ENCODE measurements around the gene MYO1E.
A peak's percentile ranks its signal among the peaks of the same experiment; 100 is the strongest.
"Not testable (repeated sequence)": the region's sequence is repeated elsewhere in the genome, so short reads cannot be mapped to it uniquely, and the experiment has no call there.

Gene MYO1E

DNA sequence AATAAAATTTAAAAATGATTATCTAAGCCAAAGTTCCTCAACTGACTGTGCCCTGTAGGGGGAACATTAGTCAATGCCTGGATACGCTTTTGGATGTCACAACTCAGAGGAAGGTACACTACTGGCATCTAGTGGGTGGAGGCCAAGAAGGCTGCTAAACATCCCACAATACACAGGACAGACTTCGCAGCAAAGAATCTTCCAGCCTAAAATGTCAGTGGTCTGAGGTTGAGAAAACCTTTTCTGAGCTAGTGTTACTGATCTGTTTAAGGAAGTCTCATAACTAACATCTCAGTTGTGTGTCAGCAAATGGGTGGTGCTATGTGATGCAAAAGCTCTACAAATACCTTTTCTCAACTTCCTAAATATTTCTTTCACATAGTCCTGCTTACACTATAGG, 186.9 kb downstream of the MYO1E start:
- no peak for DNase-seq

DNA sequence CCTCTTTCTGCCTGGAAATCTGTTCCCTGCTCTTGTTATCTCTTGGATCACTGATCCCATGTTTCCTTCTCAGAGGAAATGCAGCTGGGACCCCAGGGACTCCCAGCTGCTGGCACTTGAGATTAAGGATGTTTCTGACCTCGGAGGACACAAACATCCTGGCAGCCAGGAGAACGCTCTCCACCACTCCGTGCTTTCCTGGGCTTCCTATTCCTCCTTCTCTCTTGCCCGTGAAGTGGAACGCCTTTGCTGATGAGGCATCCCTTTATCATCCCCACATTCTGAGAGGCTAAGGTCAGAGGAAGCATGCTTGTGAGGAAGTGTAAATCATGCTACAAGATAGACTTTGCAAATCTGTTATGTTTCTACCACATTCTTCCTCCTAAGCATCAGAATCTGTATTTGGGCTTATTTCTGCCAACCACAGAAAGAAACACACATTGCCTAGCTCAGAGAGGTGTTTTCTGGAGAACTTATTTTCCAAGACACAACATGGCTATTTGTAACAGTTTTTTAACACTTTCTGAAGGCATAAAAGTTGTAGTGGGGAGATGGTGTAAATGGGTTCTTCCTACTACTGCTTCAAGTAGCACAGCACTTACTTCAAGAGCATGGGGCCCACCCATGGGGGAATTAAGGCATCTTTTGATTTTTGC, 191.6 kb downstream of the MYO1E start:
- DNase-seq = no peak

DNA sequence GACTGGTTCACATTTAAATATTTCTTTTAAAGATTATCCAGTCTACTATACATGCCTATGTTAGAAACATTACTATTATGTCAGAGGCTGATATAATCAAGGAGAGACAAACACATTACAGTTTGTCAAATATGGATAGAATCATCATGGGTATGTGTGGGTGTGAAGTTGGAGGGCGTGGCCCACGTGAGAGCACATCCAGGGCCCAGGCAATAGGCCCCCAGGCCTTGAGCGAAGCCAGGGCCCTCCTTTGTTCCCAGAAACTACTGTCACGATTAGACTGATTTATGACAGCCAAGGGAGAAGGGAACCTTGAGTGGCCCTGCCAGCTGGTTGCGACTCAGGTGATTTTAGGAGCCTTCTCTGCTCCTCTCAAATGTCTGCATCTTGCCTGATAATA, 193.0 kb downstream of the MYO1E start:
- DNase-seq = no peak

DNA sequence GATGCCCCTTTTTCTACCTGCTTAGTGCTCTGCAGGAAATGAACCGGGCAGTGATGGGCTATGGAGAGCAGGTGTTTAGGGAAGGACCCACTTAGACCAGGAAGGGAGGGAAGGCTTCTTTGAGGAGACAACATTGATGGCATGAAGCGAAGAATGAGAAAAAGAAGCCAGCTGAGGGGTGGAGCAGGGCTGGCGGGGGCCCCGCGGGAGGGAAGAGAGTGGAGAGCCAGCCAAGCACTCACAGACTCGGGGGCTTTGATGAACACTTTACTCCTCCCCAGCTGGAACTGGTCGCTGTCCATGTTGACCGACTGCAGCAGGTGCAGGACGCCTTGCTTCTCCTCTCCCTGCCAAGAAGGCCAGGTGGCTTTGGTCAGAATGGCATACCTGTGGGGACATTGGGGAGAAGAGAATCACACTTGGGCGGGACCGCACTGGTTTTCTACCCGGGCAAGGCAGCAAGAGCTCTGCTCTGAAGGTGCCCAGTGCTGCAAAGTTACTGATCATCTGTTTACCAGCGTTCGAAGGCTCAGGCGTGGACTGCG, 194.4 kb downstream of the MYO1E start:
- no peak for DNase-seq

DNA sequence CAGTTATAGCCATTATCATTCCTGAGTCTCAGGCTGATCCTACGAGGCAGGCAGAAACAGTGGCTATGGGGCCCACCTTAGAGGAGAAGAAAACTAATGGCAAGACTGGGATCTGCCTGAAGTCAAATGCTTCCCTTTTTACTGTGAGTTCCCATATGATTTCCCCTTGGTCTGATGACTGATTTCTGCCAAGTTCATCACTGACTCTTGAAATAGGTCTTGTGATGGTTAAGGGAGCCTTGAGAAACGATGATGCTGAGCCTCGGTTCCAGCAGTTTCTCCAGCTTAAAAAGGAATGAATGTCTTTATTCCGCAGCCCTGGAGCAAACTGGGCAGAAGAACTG, 195.4 kb downstream of the MYO1E start:
- DNase-seq = no peak

DNA sequence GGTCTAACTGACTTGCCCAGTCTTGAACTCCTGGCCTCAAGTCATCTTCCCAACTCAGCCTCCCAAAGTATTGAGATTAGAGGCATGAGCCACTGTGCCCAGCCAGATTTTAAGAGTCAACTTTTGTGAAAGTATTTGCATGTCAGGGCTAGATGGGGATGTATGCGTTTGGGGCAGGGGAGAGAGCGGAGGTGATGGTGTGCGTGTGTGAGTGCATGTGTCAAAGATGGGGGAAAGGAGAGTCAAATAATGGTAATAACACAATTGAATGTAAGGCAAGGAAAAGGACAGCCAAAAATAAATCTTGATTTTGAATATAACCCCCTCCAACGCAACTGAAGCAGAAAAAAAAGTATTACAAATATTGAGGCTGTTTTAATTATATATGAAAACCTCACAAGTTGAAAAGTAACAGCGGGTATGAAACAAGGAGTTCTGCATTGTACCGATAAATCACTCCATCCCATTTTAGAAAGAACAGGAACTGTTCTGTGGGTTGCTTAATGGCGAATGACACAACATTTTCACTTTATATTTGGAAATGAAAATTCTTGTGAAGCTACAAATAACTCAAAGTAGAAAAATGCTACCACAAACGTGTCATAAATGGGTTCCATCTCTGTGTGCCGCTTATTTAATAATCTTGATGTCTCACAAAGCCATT, 195.9 kb downstream of the MYO1E start:
- no peak for DNase-seq

DNA sequence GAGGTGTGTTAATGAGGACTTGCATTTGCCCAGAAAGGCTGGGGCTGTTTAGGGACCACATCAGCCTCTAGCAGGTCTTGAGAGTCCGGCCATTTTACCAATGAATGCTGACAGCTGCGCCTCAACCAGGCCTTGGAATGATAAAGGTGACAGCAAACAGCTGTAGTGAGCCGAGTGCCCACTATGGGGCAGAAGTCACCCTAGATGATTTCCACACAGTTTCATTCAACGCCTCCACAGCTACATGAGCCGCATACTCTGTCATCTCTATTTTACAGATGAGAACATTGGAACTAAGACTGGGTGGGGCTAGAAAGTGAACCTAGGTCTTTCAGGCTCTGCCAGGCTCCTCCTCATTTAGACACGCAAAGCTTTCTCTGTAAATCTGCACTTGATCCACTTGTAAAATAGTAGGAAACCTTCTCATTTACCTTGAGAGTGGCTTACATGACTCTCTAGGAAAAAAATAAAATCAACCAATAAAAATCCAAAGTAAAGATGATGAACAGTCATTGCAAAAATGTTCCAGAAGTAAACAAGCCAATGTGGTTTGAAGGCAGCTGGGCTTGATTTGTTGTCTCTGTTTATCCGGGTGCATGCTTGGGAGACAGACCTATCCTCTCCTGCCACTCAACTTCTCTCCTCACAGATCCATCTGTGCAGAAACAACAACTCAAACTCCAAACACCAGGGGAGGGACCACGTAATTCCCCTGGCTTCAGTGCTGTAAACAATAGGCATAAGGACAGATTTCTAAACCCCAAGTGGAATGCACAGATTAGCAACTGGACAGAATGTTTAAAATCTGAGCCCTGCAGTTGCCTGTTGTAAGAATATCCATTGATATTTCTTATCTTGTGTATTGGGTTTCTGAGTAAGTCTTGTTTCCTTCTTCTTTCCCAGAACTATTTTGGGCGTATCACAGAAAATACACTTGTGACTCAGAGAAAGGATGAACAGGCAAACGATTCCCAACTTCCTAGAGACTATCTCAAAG, 197.5 kb downstream of the MYO1E start:
- DNase-seq = peak; percentile 42

DNA sequence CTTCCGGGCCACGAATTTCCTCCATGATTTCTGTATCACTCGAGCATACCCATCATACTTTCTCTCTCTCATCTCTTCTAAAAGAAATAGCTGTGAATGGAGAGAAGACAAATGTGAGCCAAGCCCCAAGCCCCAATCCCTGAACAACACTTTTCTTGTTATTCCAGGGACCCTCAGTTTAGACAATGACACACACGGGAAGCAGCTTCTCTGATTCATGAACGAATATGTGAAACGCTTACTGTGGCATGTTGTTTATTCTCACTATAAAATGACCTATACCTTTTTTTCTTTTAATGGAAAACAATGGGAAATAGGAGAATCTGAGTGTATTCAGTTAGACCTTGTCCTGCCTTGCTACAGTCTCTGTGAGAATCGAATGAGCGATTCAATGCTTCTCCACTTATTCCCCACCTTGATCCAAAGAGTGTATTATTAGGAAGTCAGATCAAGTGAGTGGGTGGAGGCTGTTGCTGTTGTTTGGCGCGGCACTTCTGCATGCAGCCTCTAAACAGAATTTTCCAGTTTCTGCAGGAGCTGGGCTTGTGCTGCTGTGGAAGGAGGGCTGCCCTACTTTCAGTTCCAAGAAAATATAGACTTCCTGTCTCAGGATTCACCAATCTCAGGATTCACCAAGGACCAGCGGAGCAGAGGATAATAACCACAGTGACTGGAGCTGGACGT, 198.4 kb downstream of the MYO1E start:
- DNase-seq = no peak

DNA sequence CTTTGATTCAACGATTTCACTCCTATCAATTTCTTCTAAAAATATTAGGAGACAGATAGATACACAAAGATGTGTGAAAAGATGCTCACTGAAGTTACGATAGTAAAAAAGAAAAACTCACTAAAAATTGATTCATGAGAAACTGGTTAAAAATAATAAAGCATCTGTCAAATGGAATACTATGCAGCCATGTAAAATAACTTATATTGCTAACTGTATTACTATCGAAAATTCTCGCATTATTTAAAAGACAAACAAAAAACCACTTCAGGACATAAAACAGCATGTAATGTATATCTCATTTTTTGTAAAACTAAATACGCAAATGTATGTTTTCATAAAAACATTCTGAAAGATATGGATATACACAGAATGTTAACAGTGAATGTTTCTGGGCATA, 199.5 kb downstream of the MYO1E start:
- DNase-seq = no peak

DNA sequence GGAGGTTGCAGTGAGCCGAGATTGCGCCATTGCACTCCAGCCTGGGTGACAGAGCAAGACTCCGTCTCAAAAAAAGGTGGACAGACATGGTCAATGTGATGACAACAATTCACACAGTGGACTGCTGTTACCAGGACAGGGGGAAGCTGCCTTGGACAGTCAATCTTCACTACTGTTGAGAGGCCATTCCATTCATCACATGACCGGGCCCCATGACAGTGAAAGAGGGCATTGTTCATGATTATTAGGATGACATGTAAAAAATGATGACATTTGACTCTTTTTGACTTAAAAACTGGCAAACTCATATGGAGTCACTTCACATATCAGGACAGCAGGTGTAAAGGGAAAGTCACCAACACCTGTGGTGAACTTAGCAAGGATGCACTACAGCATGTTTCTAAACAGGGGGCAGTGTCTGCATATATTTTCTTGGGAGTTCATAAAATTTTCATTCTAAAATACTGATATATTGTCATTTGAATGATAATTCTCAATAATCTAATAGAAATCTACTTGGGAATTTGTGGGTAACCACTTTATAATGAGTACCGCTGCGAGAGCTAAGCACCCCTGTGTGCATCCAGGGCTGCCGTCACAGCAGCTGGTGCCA, 200.3 kb downstream of the MYO1E start:
- no peak for DNase-seq

DNA sequence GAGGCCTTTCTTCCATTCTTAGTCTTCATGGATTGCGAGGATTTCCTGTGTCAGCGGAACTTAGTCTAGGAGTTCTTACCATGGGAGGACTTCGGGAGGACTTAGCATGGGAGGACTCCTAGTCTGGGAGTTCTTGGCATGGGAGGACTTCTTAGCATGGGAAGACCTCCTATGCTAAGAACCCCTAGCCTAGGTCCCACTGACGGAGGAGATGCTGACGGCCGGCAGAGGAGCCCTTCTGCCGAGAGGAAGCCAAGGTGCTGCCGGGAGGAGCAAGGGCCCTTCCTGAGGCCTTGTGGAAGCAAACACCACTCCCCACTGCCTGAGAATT, 201.6 kb downstream of the MYO1E start:
- DNase-seq = no peak

DNA sequence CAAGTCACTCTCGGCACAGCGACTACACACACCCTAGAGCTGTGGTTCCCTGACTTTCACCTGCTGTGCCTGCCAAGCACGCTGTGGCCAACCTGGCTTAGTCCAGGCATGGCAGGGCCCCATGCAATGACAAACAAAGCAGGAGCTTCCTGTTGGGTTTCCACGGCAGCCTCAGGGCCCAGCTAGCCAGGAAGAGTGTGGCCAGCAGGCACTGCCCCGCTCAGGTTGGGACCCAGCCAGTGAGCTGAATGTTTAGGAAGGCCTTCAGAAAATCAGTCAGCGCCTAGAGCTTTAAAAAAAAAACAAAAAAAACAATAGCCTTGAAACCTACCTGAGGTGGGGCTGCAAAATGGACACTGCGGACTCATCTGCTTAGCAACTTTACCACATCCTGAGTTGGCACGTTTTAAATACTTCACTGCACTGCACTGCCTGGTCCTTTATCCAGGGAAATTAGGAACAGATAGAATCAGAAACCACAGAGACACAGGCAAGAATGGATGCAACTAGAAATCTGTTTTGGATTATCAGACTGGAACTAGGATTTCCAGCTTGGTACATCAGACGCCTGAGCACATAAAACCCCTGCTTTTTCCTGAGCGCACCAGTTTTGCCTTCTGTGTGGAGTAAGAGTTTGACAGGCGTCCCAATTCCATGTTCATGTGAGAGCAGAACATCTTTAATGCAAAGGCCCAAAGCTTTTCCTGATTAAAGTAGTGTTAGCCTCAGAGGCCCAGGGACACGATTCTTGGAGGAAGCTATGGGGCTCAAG, 202.2 kb downstream of the MYO1E start:
- DNase-seq = no peak

DNA sequence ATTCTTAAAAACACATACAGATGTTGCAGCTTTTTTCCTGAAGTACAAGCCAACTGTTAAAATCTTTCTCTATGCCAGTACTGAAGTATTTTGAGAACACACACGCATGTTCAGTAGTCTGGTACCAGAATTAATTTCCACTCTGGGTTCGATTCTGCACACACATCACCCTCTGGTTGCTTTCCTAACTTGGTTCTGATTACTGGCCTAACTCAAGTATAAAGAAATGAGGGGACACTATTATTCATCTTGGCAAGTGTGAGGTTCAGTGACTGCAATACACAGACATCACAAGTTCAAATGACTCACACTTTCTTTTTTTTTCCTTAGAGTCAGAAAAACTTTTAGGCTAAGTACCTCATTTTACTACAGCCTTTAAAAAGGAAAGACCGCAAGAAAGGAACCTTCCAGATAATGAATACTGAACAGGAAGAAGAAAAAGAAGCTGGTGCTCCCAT, 203.4 kb downstream of the MYO1E start:
- no peak for DNase-seq

DNA sequence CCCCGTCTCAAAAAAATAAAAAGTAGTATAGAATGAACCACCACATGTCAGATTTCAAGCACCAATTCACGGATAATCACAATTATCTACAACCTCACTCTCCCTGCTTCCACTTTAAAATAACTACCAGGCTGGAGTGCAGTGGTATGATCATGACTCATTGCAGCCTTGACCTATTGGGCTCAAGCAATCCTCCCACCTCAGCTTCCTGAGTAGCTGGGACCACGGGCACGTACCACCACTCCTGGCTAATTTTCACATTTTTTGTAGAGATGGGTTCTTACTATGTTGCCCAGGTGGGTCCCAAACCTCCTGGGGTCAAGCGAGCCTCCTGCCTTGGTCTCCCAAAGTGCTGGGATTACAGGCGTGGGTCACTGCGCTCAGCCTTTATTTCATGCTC, 204.1 kb downstream of the MYO1E start:
- no peak for DNase-seq

DNA sequence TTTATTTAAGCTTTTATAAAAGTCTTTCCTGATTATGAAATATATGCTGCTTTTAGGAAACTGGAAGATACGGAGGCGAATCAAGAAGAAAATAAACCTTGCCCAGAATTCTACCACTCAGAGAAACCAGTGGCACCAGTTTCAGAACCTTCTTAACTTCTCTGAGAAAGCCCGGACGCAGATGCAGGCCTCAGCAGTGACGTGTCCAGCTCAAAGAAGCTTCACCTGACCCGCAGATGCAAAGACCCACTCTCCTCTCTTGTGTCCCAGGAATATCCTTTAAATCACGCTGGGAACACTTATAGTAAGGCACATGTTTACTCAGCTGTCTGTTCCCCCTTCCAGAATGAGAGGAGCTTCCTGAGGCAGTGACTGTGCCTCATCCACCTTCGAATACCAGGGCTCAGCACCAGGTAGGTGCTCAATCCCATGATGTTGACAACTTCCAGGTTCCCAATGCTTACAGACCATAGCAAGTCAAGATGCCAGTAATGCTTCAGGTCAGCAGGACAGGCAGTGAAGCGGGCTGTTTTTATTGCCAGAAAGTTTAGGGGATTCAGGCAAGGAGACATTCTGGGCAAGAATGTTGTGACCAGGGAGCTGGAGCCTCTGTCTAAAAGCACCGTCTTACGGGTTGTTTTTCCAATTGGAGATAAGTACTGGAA, 205.9 kb downstream of the MYO1E start:
- DNase-seq = no peak

DNA sequence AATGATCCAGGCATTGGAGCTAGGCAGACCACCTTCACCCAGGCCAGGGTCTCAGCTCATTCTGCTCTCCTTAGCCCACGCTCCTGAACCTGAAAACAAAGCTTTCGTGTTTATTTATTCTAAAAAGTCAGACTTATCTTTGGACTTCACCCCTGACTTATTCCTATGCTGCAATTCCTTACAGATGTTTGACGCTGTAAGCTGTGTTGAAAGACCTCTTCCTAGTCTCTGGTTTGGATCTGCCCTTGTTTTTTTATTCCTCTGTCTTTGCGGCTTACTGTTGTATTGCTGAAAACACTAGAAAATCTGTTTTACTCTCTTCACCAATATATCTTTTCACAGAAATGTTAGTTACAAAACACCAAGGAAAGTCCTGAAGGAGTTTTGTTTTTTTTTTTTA, 206.5 kb downstream of the MYO1E start:
- DNase-seq = no peak

DNA sequence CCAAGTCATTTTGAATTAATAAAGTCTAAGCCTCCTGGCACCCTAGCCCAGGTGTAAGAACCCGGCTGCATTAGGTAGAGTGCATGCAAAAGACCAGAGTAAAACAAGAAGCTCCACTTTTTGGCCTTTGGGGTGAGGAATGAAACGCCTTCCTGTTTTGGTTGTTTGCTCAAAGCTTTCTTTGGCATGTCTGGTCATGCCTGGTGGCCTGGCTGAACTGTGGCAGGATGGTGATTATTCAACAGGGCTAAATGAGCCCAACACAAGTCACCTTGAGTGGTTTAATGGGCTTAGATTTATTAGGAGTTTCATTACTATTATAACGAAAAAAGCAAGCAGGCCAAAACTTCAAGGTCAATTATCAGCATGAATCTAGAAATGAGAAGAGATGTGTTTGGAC, 206.9 kb downstream of the MYO1E start:
- no peak for DNase-seq

DNA sequence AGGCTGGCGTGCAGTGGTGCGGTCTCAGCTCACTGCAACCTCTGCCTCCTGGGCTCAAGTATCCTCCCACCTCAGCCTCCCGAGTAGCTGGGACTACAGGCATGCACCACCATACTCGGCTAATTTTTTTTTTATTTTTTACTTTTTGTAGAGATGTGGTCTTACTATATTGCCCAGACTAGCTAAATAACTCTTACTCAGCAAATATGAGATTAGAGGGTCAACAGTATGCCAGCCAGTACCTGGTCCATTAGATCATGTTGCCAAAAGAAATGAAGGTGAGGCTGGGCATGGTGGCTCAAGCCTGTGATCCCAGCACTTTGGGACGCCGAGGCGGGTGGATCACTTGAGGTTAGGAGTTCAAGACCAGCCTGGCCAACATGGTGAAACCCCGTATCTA, 210.6 kb downstream of the MYO1E start:
- not testable (repeated sequence) for DNase-seq

DNA sequence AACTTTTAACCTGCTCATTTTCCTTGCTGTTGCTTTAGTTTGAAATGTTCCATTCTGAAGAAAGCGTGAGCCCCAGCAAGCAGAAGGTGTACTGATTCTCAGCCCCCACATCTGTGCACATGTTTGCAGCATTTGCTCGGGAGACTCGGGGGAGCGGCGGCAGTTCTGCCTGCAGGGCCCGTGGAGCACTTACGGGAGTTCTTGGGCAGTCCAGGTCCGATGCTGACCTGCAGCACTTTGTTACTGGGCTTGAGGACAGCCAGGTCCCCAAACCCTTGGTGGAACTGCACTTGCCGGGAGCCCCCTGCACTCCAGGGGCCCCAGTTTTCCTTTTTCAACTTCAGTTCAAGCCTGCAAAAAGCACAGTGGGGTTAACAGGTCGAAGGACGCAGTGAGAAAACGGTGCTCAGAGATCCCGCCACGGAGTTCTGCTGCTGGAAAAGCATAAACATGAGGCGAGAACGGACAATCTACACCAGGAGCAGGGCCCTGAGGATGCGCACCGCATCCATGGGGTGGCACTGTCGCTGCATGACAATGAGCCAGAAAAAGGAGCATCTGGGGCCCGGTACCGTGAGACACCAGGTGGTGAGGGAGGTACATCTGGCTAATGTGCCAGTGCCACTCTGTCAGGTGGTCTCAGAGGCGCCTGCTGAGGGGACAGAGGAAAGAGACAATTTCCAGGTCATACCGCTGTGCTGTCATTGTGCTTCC, 211.6 kb downstream of the MYO1E start:
- peak; percentile 11 for DNase-seq

DNA sequence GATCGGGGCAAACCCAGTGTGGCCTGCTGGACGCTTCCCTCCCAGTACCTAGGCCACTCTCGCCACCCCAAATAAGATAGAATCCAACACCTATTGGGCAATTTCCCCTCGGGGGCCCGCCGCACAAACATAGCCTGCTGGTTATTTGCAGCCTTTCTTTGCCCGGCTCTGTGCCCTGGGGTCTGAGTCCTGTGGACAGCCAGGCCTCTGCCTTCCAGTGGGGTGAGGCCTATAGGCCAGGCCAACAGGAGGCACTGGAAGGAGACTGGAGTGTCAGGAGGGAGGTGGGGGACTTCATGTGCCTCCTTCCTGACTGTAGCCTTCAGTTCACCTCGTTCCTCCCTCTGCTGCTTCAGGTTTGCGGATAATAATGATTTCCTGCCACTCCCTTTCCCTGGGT, 213.5 kb downstream of the MYO1E start:
- DNase-seq = no peak

DNA sequence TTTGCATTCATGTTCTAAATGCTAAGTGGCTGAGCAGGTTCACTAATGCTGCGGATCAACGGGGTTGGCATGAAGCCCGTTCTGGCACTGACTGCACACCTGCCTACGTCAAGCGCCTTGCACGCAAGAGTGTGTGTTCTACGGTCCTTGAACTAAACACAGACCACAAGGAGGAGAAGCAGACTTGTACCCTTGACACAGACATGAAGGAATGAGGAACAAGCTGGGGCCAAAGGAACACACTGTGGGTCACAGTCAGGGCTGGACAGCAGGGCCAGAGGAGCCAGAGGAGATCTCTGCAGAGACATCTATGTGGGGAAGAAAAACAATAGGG, 214.0 kb downstream of the MYO1E start:
- no peak for DNase-seq

Data from CD4-positive, alpha-beta T cell treated with Interleukin-17A for 1 hour (primary cell).